ENCODE data around the gene DENND5B.

DNA sequence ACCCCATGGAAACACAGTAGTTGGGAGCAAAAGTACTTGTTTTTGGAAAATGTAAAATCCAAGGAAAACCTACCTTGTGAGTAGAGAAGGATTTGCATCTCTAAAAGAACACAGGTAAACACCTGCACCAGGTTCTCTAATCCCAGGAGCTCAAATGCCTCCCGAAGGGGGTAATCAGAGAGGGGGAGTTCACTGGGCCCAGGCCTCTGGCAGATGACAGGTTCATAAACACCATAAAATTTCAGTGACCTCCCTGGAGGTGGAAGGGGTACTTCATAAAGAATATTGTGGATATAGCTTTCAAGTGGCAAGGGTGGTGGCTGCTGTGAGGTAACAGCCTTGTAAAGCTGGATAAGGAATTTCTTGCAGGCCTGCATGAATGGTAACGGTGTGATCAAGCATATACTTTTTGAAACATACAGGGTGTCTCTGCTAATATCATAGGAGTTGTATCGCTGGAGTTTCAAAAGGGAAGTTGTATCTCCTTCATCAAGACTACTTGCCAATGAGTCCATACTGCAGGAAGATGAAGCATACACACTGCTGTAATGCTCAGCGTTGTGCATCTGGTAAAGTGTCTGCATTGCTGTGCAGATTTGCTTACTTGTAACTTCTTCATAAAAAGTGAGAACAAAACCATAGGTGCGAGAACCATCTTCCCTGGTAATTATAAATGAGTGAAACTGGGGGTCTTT, 111.3 kb downstream of the DENND5B start:
- TF ChIP-seq L3MBTL2 (conservative IDR thresholded peaks at IDR 0.05) (no peak), BHLHE40 (IDR thresholded peaks at IDR 0.05; ENCODE audit: borderline replicate concordance) (no peak), NFRKB (IDR thresholded peaks at IDR 0.05) (no peak), TARDBP (IDR thresholded peaks at IDR 0.05) (no peak), ZNF384 (IDR thresholded peaks at IDR 0.05) (no peak), ARNT (IDR thresholded peaks at IDR 0.05) (no peak), ELF4 (IDR thresholded peaks at IDR 0.05) (no peak), SP1 (IDR thresholded peaks at IDR 0.05) (no peak), FOXK2 (IDR thresholded peaks at IDR 0.05) (no peak), FOXA1 (IDR thresholded peaks at IDR 0.05) (no peak), CTBP1 (IDR thresholded peaks at IDR 0.05; ENCODE audit: borderline replicate concordance) (no peak), FOXM1 (IDR thresholded peaks at IDR 0.05; ENCODE audit: borderline replicate concordance) (no peak)

All from HEK293T (cell line).